Measurements from ENCODE around the gene RASSF1. TPM values are rescaled to one million over a fixed set of nuclear protein-coding genes. Genes with fewer than 3 reads are reported as not detected.

The RASSF1 gene
- total RNA-seq, 1 experiment from 2014 or later, result 28.1 TPM

GRCh38 chr3:50342813-50343633 is 2.4 kb upstream of the RASSF1 start:
- Mint-ChIP-seq H3K27me3 (ENCODE audit: insufficient read depth, unreplicated experiment) (no peaks in the 10 kb centered on the region), H3K4me3 (ENCODE audit: unreplicated experiment) (no peak overlapping the region), H3K27ac (ENCODE audit: unreplicated experiment) (no peak overlapping the region), H3K9me3 (ENCODE audit: unreplicated experiment) (no peaks in the 10 kb centered on the region), H3K4me1 (ENCODE audit: low read depth, unreplicated experiment) (peaks cover 17% of the 10 kb centered on the region), H3K36me3 (ENCODE audit: insufficient read depth, unreplicated experiment) (peaks cover 5% of the 10 kb centered on the region)
- Histone ChIP-seq H3K4me3 (ENCODE audit: low read depth, low read length) (no peak overlapping the region), H3K27me3 (replicated peaks; ENCODE audit: control insufficient read depth, insufficient read depth, low read length) (no peaks in the 10 kb centered on the region), H3K4me1 (peaks cover 11% of the 10 kb centered on the region), H3K9me3 (no peaks in the 10 kb centered on the region), H3K36me3 (ENCODE audit: control insufficient read depth, insufficient read depth, low read length) (no peaks in the 10 kb centered on the region)
- DNase-seq, result no peak
- CTCF ChIA-PET, result no interaction called here
- POLR2A ChIA-PET, result no interaction called here
- intact Hi-C loops (cut with micrococcal nuclease; ENCODE audit: unreplicated experiment), result no loop called here
- TF ChIP-seq, protein P1, sequence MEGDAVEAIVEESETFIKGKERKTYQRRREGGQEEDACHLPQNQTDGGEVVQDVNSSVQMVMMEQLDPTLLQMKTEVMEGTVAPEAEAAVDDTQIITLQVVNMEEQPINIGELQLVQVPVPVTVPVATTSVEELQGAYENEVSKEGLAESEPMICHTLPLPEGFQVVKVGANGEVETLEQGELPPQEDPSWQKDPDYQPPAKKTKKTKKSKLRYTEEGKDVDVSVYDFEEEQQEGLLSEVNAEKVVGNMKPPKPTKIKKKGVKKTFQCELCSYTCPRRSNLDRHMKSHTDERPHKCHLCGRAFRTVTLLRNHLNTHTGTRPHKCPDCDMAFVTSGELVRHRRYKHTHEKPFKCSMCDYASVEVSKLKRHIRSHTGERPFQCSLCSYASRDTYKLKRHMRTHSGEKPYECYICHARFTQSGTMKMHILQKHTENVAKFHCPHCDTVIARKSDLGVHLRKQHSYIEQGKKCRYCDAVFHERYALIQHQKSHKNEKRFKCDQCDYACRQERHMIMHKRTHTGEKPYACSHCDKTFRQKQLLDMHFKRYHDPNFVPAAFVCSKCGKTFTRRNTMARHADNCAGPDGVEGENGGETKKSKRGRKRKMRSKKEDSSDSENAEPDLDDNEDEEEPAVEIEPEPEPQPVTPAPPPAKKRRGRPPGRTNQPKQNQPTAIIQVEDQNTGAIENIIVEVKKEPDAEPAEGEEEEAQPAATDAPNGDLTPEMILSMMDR (IDR thresholded peaks at IDR 0.05; ENCODE audit: insufficient read depth in 1 of 2, low read depth in 1 of 2, low read length in 1 of 2, severe bottlenecking in 1 of 2, unreplicated experiment in 1 of 2), result peak in 1 of 2 experiments; percentile 13
- no TSS peak for BruUV-seq (replicated peaks)

- H3K4me3 ChIP-seq (ENCODE audit: low read depth, low read length), result no peak overlapping the region
- TF ChIP-seq, protein P1 (IDR thresholded peaks at IDR 0.05; ENCODE audit: insufficient read depth in 1 of 2, low read depth in 1 of 2, low read length in 1 of 2, severe bottlenecking in 1 of 2, unreplicated experiment in 1 of 2), result no peak
- H3K27me3 ChIP-seq (replicated peaks; ENCODE audit: control insufficient read depth, insufficient read depth, low read length), result no peaks in the 10 kb centered on the region
- intact Hi-C loops (cut with micrococcal nuclease; ENCODE audit: unreplicated experiment), result no loop called here
- CTCF ChIA-PET, result no interaction called here
- Mint-ChIP-seq H3K4me3 (ENCODE audit: unreplicated experiment) (no peak overlapping the region), H3K36me3 (ENCODE audit: insufficient read depth, unreplicated experiment) (peaks cover 13% of the 10 kb centered on the region), H3K27me3 (ENCODE audit: insufficient read depth, unreplicated experiment) (no peaks in the 10 kb centered on the region), H3K27ac (ENCODE audit: unreplicated experiment) (no peak overlapping the region), H3K4me1 (ENCODE audit: low read depth, unreplicated experiment) (peaks cover 17% of the 10 kb centered on the region), H3K9me3 (ENCODE audit: unreplicated experiment) (no peaks in the 10 kb centered on the region)
- no peaks in the 10 kb centered on the region for H3K36me3 ChIP-seq (ENCODE audit: control insufficient read depth, insufficient read depth, low read length)
- BruUV-seq (replicated peaks), result no TSS peak
- DNase-seq, result no peak
- POLR2A ChIA-PET, result no interaction called here
- peaks cover 10% of the 10 kb centered on the region; the same call in 1 of the 2 replicates for H3K4me1 ChIP-seq
- no peaks in the 10 kb centered on the region for H3K9me3 ChIP-seq
Observed at GRCh38 chr3:50341996-50342650, 1.5 kb upstream of the RASSF1 start.

- H3K36me3 Mint-ChIP-seq (ENCODE audit: insufficient read depth, unreplicated experiment), result peaks cover 17% of the 10 kb centered on the region
- CTCF ChIA-PET, result no interaction called here
- no peaks in the 10 kb centered on the region for H3K27me3 Mint-ChIP-seq (ENCODE audit: insufficient read depth, unreplicated experiment)
- H3K4me3 Mint-ChIP-seq (ENCODE audit: unreplicated experiment), result peak overlapping the region; percentile 15
- Histone ChIP-seq H3K27me3 (replicated peaks; ENCODE audit: control insufficient read depth, insufficient read depth, low read length) (no peaks in the 10 kb centered on the region), H3K36me3 (ENCODE audit: control insufficient read depth, insufficient read depth, low read length) (no peaks in the 10 kb centered on the region), H3K4me3 (ENCODE audit: low read depth, low read length) (no peak overlapping the region), H3K9me3 (no peaks in the 10 kb centered on the region), H3K4me1 (peaks cover 10% of the 10 kb centered on the region; the same call in 1 of the 2 replicates)
- TF ChIP-seq, protein P1 (IDR thresholded peaks at IDR 0.05; ENCODE audit: insufficient read depth in 1 of 2, low read depth in 1 of 2, low read length in 1 of 2, severe bottlenecking in 1 of 2, unreplicated experiment in 1 of 2), result no peak
- intact Hi-C loops (cut with micrococcal nuclease; ENCODE audit: unreplicated experiment), result no loop called here
- peaks cover 17% of the 10 kb centered on the region for H3K4me1 Mint-ChIP-seq (ENCODE audit: low read depth, unreplicated experiment)
- BruUV-seq (replicated peaks), result no TSS peak
- DNase-seq, result no peak
- POLR2A ChIA-PET, result no interaction called here
- no peaks in the 10 kb centered on the region for H3K9me3 Mint-ChIP-seq (ENCODE audit: unreplicated experiment)
- no peak overlapping the region for H3K27ac Mint-ChIP-seq (ENCODE audit: unreplicated experiment)
Observed at GRCh38 chr3:50341537-50341936, 901 bp upstream of the RASSF1 start.

Data from Caco-2 (cell line).